Astrocyte (in vitro differentiated cells and primary cell): ENCODE data around the gene PDCD2L.

Experiments
- CTCF ChIP-seq: IDR thresholded peaks from 2 replicates; pipeline ENCODE4 v1.5.1; 2011; ENCODE audit warnings: low read depth, mild to moderate bottlenecking, inconsistent platforms, low read length, moderate library complexity; ENCODE audit not compliant: insufficient read depth
- EZH2 ChIP-seq: IDR thresholded peaks from 2 replicates; pipeline ENCODE4 v1.6.1; 2012; ENCODE audit warnings: mild to moderate bottlenecking, low read length, inconsistent platforms; ENCODE audit not compliant: insufficient read depth

GRCh38 chr19:34397853-34398252, 6.3 kb upstream of the PDCD2L start:
- no peak for TF ChIP-seq CTCF
- TF ChIP-seq EZH2: no peak
